ENCODE results near the gene CDC42BPG. TPM values are rescaled to one million over a fixed set of nuclear protein-coding genes. Genes with fewer than 3 reads are reported as not detected.

Gene CDC42BPG
- total and polyA plus RNA-seq, 2 of the 8 experiments (the other 6 are each of a cell fraction or from before 2014, with no cell fraction given), result 3.7 to 10.6 TPM

GRCh38 chr11:64793271-64794160 lies 50.9 kb downstream of the CDC42BPG start (continued):
- TF ChIP-seq NANOG (IDR thresholded peaks at IDR 0.05; ENCODE audit: insufficient read depth, low read depth, low read length, poor library complexity, severe bottlenecking) (no peak), SP4 (IDR thresholded peaks at IDR 0.05; ENCODE audit: low read length) (no peak), CTCF (IDR thresholded peaks at IDR 0.05; ENCODE audit: control extremely low read depth in 1 of 3, insufficient read depth in 1 of 3, low read depth in 1 of 3, low read length in 3 of 3) (no peak), KDM5A (IDR thresholded peaks at IDR 0.05; ENCODE audit: low read length) (no peak), BACH1 (IDR thresholded peaks at IDR 0.05; ENCODE audit: low read length) (no peak), RXRA (IDR thresholded peaks at IDR 0.05; ENCODE audit: insufficient read depth, low read depth, low read length) (no peak), SIX5 (IDR thresholded peaks at IDR 0.05; ENCODE audit: low read depth, low read length) (no peak), SP2 (IDR thresholded peaks at IDR 0.05; ENCODE audit: low read length) (no peak), SRF (IDR thresholded peaks at IDR 0.05; ENCODE audit: low read depth, low read length) (no peak), RFX5 (IDR thresholded peaks at IDR 0.05; ENCODE audit: borderline replicate concordance, low read depth, low read length) (no peak)
